ENCODE measurements around the gene AGR3.

- TF ChIP-seq CTCF (IDR thresholded peaks at IDR 0.05; ENCODE audit: insufficient read depth, low read length, poor library complexity, severe bottlenecking) (no peak), EZH2phosphoT487 (conservative IDR thresholded peaks at IDR 0.05; ENCODE audit: low read length) (no peak)
Measured at GRCh38 chr7:16879181-16879580, 2.6 kb downstream of the AGR3 start.

Data from SU-DHL-6 (cell line).